Activated CD8-positive, alpha-beta T cell treated with anti-CD3 and anti-CD28 coated beads, Interleukin-2, amount 10 ng/mL, durations not matched to agents 7 days and 5 days (primary cell): ENCODE measurements around the gene GSC. TPM values are rescaled to one million over a fixed set of nuclear protein-coding genes. Genes with fewer than 3 reads are reported as not detected.
"Not testable (repeated sequence)": the region's sequence is repeated elsewhere in the genome, so short reads cannot be mapped to it uniquely, and the experiment has no call there.

Experiments used
- ATAC-seq: fragments of 150-1000 bp; cut with Tn5 transposase; one replicate; pipeline ENCODE4 v1.10.0; 2021; ENCODE audit warnings: moderate library complexity
- CTCF ChIA-PET: fragments of 350-600 bp; sonication (Branson Sonifier 250); formaldehyde crosslinking; loops from one replicate; lab custom pipeline; 2021; ENCODE audit warnings: antibody characterized with exemption; lab: Charles Lee
- POLR2A ChIA-PET: fragments of 350-600 bp; sonication (Branson Sonifier 250); formaldehyde crosslinking; loops from one replicate; lab custom pipeline; 2021; ENCODE audit warnings: antibody characterized with exemption; lab: Charles Lee
- DNase-seq: peaks from one replicate; pipeline ENCODE4 v3.0.0-alpha.2; 2020
- H3K27ac Mint-ChIP-seq: one replicate; pipeline ENCODE4 v1.8.0; 2021; ENCODE audit warnings: mild to moderate bottlenecking, mixed read lengths
- H3K27me3 Mint-ChIP-seq: one replicate; pipeline ENCODE4 v1.8.0; 2021; ENCODE audit warnings: low read depth, mixed read lengths
- H3K36me3 Mint-ChIP-seq: one replicate; pipeline ENCODE4 v1.8.0; 2021; ENCODE audit warnings: low read depth, mixed read lengths
- H3K4me1 Mint-ChIP-seq: one replicate; pipeline ENCODE4 v1.8.0; 2021; ENCODE audit warnings: low read depth, mixed read lengths
- H3K4me3 Mint-ChIP-seq: one replicate; pipeline ENCODE4 v1.8.0; 2021; ENCODE audit warnings: mild to moderate bottlenecking, mixed read lengths
- H3K9me3 Mint-ChIP-seq: one replicate; pipeline ENCODE4 v1.8.0; 2022; ENCODE audit warnings: mixed read lengths; ENCODE audit not compliant: insufficient read depth
- total RNA-seq, 2 experiments: library from RNA; stranded (reverse); gene quantifications; one replicate each; pipeline ENCODE4 v1.2.3, GENCODE V29; 2021

GSC gene
- total RNA-seq, 2 experiments from 2014 or later = not detected

DNA sequence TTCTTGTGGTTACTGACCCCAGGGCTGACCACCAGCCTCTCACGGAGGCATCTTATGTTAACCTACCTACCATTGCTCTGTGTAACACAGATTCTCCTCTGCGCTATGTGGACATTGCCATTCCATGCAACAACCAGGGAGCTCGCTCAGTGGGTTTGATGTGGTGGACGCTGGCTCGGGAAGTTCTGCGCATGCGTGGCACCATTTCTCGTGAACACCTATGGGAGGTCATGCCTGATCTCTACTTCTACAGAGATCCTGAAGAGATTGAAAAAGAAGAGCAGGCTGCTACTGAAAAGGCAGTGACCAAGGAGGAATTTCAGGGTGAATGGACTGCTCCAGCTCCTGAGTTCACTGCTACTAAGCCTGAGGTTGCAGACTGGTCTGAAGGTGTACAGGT is 43.3 kb downstream of the GSC start:
- H3K36me3 Mint-ChIP-seq, ATAC-seq, H3K9me3 Mint-ChIP-seq, H3K4me3 Mint-ChIP-seq, POLR2A ChIA-PET, DNase-seq, H3K27ac Mint-ChIP-seq, CTCF ChIA-PET, H3K27me3 Mint-ChIP-seq, H3K4me1 Mint-ChIP-seq: not testable (repeated sequence)

GRCh38 chr14:94724993-94725392 is 44.9 kb downstream of the GSC start:
- CTCF ChIA-PET = no interaction called here

DNA sequence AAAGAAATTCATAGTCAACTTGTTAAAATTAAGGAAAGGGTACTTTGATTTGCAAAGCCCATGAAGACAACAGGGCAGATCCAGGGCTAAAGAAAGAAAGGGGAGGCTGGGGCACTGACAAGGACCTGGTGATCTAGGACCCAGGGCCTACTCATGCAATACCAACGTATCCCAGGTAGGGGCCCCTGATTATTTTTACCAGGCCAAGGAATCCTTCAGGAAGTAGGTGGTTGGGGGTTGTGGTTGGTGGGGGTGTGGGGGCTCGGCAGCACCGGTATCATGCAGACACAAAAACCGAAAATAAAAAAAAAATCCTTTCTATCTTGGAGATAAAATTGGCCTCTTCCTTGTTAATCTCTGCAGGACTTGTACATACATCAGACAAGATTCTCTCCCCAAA is 47.5 kb downstream of the GSC start:
- no peak for DNase-seq
- CTCF ChIA-PET = no interaction called here
- Mint-ChIP-seq H3K4me3 (no peak overlapping the region), H3K4me1 (peaks cover 5% of the 10 kb centered on the region), H3K27me3 (no peaks in the 10 kb centered on the region), H3K27ac (no peak overlapping the region), H3K36me3 (no peaks in the 10 kb centered on the region), H3K9me3 (no peaks in the 10 kb centered on the region)
- POLR2A ChIA-PET = no interaction called here
- ATAC-seq = no peak

More at GRCh38 chr14:94724993-94725392, 44.9 kb downstream of the GSC start:
- Mint-ChIP-seq H3K27ac (no peak overlapping the region), H3K9me3 (no peaks in the 10 kb centered on the region), H3K4me1 (peaks cover 5% of the 10 kb centered on the region), H3K36me3 (no peaks in the 10 kb centered on the region), H3K4me3 (no peak overlapping the region), H3K27me3 (no peaks in the 10 kb centered on the region)
- DNase-seq = no peak
- ATAC-seq = no peak
- POLR2A ChIA-PET = no interaction called here

Other genes starting within 250 kb of the GSC start
- not detected for gene SERPINA4, start 208.7 kb downstream of the GSC start, total RNA-seq
- not detected for gene SERPINA5, start 188.7 kb downstream of the GSC start, total RNA-seq
- gene SERPINA3, start 157.7 kb downstream of the GSC start, total RNA-seq = not detected